A549 (cell line): ENCODE results near the gene ENTREP3.

ENCODE experiments used
- CEBPB ChIP-seq, 2 experiments: fragments of >200 bp in 1 of 2; sonication (Bioruptor Twin) in 1 of 2; formaldehyde crosslinking in 1 of 2; IDR thresholded peaks; 2 replicates each; pipeline ENCODE4 v1.6.1; 2012 to 2016
- CTCF ChIP-seq: fragments of >200 bp; sonication (Bioruptor Twin); formaldehyde crosslinking; IDR thresholded peaks from 3 replicates; pipeline ENCODE4 v1.5.1; 2016
- EHF ChIP-seq: fragments of 250-450 bp; sonication (Bioruptor Pico); IDR thresholded peaks from 2 replicates; pipeline ENCODE4 v1.5.0; 2020; ENCODE audit warnings: mild to moderate bottlenecking
- EP300 ChIP-seq, 2 experiments: fragments of >200 bp; sonication (Bioruptor Twin); formaldehyde crosslinking; IDR thresholded peaks; 2 replicates in 1 of 2; 3 replicates in 1 of 2; pipeline ENCODE4 v1.6.1; 2016 to 2017
- JUN ChIP-seq, 2 experiments: fragments of >200 bp; sonication (Bioruptor Twin); formaldehyde crosslinking; IDR thresholded peaks; 2 replicates in 1 of 2; 3 replicates in 1 of 2; pipeline ENCODE4 v1.6.1; 2016 to 2017
- JUNB ChIP-seq: fragments of >200 bp; sonication (Bioruptor Twin); formaldehyde crosslinking; IDR thresholded peaks from 2 replicates; pipeline ENCODE4 v1.6.1; 2016
- NR3C1 ChIP-seq: fragments of >200 bp; sonication (Bioruptor Twin); formaldehyde crosslinking; IDR thresholded peaks from 3 replicates; pipeline ENCODE4 v1.6.1; 2017
- PHF8 ChIP-seq: fragments of 200-600 bp; sonication (generic); IDR thresholded peaks from 2 replicates; pipeline ENCODE4 v1.6.1; 2016; ENCODE audit warnings: low read depth, mild to moderate bottlenecking, antibody characterized with exemption, moderate library complexity, borderline replicate concordance
- POLR2A ChIP-seq: IDR thresholded peaks from 2 replicates; pipeline ENCODE4 v1.6.1; 2012; ENCODE audit warnings: mild to moderate bottlenecking, low read length
- REST ChIP-seq: fragments of 200-600 bp; sonication (generic); IDR thresholded peaks from 2 replicates; pipeline ENCODE4 v1.6.1; 2016; ENCODE audit warnings: antibody characterized with exemption, mild to moderate bottlenecking, moderate library complexity
- RNF2 ChIP-seq: fragments of 200-600 bp; sonication (generic); IDR thresholded peaks from 2 replicates; pipeline ENCODE4 v1.6.1; 2016; ENCODE audit warnings: low read depth, mild to moderate bottlenecking, antibody characterized with exemption, moderate library complexity, borderline replicate concordance

DNA sequence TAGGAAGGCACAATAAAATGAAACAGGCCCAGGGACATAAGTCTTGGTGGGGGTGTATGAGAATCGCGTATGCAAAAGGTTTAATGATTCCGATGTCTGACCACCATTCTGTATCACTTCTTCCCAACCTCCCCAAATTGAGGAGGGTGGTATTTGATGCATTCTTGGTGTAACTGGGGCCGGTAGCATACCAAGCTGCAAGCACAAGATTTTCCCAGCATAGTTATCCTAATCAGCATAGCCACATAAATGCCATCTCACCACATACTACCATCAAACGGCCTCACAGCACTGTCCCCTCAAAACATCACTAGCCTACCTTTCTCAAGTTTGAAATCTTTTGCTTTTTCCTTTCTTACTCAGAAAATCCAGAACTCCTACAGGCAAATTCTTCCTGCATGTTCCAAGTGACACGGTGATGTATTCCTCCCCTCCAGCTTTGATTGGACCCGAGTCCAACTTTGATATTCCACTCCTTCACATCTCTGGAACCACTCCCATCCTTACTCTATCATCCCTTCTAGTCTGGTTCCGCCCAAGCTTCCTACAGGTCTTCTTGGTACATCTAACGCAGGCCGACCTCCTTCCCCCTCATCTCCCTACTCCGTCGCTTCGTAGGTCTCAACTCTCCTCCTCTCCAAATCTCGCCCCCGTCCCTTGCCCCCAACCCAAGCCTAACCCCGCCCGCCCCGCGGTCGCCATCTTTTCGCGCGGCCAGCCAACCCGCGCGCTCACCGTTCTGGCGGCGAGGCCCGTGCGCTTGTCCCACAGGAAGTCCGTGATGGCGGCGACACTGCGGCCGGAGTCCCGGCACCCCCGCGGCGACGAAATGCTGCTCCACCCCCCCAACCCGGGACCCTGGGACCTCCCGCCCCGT is 17.4 kb upstream of the ENTREP3 start:
- TF ChIP-seq CEBPB (IDR thresholded peaks at IDR 0.05) (no peak), CTCF (no peak), REST (no peak; the same call in 1 of the 2 replicates), RNF2 (no peak), JUNB (no peak), JUN (IDR thresholded peaks at IDR 0.05) (no peak), NR3C1 (no peak), PHF8 (no peak; the same call in 1 of the 2 replicates), EHF (CRISPR knock-in tag) (no peak), POLR2A (no peak), EP300 (IDR thresholded peaks at IDR 0.05) (no peak)
